RPMI8226 (cell line): ENCODE data around the gene TNS3.

ENCODE experiments used
- DNase-seq: peaks from one replicate; pipeline ENCODE4 v3.0.0-alpha.2; 2015

Gene TNS3

GRCh38 chr7:47335557-47336471, 246.1 kb downstream of the TNS3 start:
- no peak for DNase-seq

GRCh38 chr7:47335071-47335470, 246.8 kb downstream of the TNS3 start:
- no peak for DNase-seq

GRCh38 chr7:47333959-47334358, 248.0 kb downstream of the TNS3 start:
- DNase-seq, result no peak

GRCh38 chr7:47333554-47333887, 248.4 kb downstream of the TNS3 start:
- no peak for DNase-seq

- no peak for DNase-seq
Observed at GRCh38 chr7:47332681-47333553, 249.0 kb downstream of the TNS3 start.

GRCh38 chr7:47332213-47332612, 249.7 kb downstream of the TNS3 start:
- no peak for DNase-seq

DNA sequence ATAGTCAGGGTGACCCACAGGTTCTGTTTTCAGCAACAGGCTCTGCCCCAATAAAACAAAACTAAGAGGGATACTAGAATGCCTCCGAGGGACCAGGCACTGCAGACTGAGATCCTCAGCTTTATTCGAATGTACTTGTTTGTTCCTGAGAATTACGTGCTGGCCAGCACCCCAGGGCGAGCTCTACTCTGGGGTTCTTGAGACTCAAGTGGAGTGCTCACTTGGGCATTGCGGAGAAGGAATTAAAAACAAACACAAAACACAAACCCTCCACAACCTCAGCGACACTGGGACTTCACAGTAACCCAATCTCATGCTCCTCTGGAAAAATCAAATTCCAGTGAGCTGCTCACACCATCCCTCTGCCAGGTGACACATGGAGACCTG, 250.7 kb downstream of the TNS3 start:
- no peak for DNase-seq

DNA sequence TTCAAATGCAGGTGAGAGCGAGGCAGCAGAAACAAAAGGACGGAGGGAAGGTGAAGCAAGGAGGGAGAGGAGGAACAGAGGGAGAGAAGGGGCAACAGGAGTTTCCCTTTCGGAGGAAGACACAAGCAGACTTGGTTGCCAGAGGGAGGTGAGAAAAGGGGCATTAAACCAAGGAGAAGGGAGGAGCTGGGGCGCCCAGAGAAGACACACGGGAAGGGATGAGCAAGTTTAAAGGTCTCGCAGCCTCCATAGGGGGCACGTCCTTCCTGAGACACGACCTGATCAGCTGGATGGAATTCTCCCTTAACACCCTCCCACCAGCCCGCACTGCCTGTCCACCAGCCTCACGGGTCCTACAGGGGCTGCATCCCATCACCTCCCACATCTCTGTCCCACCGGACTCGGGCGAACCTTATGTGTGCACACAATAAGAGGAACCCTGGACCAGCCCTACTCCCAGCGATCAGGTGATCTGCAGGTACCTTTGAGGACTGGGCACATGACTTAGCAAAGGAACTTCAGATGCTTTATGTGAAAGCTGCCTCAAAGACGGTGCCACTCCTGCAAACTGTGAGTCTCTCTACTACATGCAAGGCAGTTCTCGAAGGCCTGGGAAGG, 251.2 kb downstream of the TNS3 start:
- DNase-seq, result no peak

- DNase-seq, result no peak
Observed at GRCh38 chr7:47330026-47330425, 251.9 kb downstream of the TNS3 start.

DNA sequence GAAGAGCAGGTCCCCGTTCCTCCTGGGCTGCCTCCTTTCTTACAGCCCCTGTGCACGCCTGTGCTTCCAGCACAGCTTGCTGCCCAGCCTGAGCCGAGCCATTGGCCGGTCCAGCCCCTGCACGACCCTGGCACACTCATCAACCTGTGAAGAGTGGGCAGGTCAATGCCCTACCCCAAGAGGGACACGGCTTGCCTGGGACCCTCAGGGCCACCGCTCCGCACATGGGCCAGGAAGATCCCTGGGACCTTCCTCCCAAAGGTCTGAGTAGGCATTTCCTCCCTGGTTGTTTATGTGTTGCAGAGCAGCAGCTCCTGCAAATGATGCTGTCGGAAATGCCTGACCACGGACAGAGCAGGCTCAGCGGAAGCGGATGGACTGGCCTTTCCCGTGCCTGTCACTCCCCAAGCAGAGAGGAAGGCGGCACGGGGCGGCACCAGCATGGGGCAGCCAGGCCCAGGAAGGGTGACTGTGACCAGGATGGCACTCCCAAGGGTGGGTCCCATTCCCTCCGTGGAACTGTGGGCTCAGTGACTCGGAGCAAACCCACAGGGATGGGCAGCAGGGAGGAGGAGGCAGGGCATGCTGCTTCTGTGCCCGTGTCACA, 252.5 kb downstream of the TNS3 start:
- no peak for DNase-seq

DNA sequence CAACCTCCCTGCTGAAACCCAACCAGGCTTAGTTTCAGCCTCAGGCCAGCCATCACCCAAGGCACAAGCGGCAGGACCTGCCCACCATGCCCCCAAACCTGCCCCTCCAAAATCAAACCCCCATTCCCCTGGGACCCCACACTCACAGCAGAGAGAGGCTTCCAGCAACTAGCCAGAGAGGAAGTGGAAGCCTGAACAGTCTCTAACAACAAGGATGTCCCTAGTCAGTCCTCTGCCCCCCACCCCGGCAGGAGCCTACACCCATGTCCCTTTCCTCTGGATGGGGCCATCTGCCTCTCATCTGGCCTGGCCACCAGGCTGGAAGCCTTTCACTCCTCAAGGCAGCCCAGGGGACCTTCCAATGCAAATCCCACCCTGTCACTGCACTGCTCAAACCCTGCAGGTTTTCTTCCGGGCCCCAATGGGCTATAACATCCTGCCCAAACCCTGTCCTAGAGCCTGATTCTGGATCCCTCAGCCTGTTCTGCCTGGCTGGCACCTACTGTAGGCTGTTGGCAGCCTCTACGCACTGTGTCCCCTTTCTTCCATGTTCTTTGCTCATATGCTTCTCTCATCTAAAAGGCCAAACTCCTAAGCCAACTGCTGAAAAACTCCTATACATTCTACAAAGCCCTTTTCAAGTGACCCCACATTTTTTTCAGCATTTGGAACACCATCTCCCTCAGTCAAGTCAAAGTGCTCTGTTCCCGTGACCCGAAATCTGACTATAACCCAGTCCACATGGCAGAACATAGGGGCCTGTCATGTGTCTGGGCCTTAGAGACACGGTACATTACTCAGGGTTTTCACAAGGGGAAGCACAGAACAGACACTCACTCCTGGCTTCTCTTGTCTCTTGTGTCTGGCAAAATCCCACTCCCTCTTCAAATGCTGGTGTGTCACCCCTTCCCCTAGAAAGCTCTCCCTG, 253.3 kb downstream of the TNS3 start:
- no peak for DNase-seq

- DNase-seq, result no peak
Observed at GRCh38 chr7:47327698-47328391, 254.1 kb downstream of the TNS3 start.

DNA sequence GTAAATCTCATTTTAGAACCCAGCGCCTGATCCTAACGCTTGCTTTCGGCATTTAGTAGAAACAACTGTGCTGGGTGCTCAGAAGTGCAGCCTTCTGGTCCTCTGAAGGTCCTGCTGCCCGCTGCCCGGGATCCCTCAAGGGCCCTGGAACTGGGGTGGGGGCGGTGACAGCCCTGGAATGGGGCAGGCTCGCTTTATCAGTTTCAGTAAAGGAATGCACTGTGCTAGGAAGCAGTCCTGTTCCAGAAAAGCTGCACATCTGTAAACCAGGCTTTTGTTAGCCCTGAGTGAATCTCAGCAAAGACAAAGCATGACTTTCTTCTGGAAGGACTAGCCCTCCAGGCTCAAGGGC, 254.6 kb downstream of the TNS3 start:
- DNase-seq, result no peak

- DNase-seq, result no peak
Observed at GRCh38 chr7:47326808-47327207, 255.1 kb downstream of the TNS3 start.

DNA sequence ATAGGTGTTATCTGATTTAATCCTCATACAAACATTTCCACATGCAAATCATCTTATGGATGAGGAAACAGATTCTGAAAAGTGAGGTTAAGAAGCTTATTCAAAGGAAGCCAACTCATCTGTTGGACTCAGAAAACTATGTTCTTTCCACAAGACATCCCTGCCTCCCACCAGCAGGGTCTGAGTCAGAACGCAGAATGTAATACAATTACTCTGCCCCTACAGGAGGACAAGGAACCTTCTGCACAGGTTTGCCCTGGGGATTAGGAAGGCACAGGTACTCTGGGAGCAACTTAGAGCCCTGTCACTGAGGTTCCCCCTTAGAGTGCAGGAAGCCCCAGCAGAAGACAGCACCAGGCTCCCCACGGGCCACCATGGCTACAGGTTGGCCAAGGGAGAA, 255.7 kb downstream of the TNS3 start:
- DNase-seq, result no peak

GRCh38 chr7:47325337-47325736, 256.6 kb downstream of the TNS3 start:
- no peak for DNase-seq

- no peak for DNase-seq
Observed at GRCh38 chr7:47323904-47324303, 258.0 kb downstream of the TNS3 start.

GRCh38 chr7:47322731-47323130, 259.2 kb downstream of the TNS3 start:
- no peak for DNase-seq

DNA sequence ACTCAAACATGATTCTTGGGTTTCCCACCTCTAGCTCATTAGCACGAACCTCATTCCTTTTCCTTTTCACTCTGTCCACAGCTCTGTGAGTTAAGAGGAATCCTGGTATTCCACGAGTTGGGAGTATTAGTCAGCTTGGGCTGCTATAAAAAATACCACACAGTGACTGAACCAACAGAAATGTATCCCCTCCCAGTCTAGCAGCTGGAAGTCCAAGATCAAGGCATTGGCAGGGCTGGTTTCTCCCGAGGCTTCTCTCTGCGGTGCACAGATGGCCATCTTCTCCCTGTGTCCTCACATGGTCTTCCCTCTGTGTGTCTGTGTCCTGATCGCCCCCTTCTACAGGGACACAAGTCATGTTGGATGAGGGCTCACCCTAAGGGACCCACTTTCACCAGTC, 261.6 kb downstream of the TNS3 start:
- no peak for DNase-seq

- DNase-seq, result no peak
Observed at GRCh38 chr7:47318395-47319182, 263.3 kb downstream of the TNS3 start.

GRCh38 chr7:47317487-47317886, 264.4 kb downstream of the TNS3 start:
- no peak for DNase-seq
